Gastroesophageal sphincter (tissue), 3 donors: Measurements from ENCODE around the gene FABP6.

Experiments
- EP300 ChIP-seq: sonication (generic); formaldehyde crosslinking; IDR thresholded peaks from one replicate; pipeline ENCODE4 v1.6.1; 2017; ENCODE audit warnings: antibody characterized with exemption, mild to moderate bottlenecking
- POLR2A ChIP-seq, 2 donors: fragments of 450-650 bp; IDR thresholded peaks; one replicate each; pipeline ENCODE4 v1.6.1; 2017; ENCODE audit warnings: antibody characterized with exemption in 2 of 2, mild to moderate bottlenecking in 2 of 2, moderate library complexity in 1 of 2
- TF ChIP-seq, protein P1 (sequence below), 4 experiments: fragments of 200-600 bp in 2 of 4; fragments of 450-650 bp in 2 of 4; sonication (generic) in 1 of 4; IDR thresholded peaks; one replicate each; pipeline ENCODE4 v1.5.1; 2017 to 2019; ENCODE audit warnings: antibody characterized with exemption in 4 of 4, mild to moderate bottlenecking in 2 of 4, moderate library complexity in 2 of 4

GRCh38 chr5:160266044-160266443 lies 36.7 kb downstream of the FABP6 start:
- TF ChIP-seq, protein P1, sequence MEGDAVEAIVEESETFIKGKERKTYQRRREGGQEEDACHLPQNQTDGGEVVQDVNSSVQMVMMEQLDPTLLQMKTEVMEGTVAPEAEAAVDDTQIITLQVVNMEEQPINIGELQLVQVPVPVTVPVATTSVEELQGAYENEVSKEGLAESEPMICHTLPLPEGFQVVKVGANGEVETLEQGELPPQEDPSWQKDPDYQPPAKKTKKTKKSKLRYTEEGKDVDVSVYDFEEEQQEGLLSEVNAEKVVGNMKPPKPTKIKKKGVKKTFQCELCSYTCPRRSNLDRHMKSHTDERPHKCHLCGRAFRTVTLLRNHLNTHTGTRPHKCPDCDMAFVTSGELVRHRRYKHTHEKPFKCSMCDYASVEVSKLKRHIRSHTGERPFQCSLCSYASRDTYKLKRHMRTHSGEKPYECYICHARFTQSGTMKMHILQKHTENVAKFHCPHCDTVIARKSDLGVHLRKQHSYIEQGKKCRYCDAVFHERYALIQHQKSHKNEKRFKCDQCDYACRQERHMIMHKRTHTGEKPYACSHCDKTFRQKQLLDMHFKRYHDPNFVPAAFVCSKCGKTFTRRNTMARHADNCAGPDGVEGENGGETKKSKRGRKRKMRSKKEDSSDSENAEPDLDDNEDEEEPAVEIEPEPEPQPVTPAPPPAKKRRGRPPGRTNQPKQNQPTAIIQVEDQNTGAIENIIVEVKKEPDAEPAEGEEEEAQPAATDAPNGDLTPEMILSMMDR (IDR thresholded peaks at IDR 0.05), result no peak
- TF ChIP-seq EP300 (no peak), POLR2A (IDR thresholded peaks at IDR 0.05) (no peak)
